ENCODE results near the gene NINJ2. TPM values are rescaled to one million over a fixed set of nuclear protein-coding genes. Genes with fewer than 3 reads are reported as not detected.
"Not testable (repeated sequence)": the region's sequence is repeated elsewhere in the genome, so short reads cannot be mapped to it uniquely, and the experiment has no call there.

Gene NINJ2
- total RNA-seq, 1 experiment from 2014 or later = 8.6 TPM

DNA sequence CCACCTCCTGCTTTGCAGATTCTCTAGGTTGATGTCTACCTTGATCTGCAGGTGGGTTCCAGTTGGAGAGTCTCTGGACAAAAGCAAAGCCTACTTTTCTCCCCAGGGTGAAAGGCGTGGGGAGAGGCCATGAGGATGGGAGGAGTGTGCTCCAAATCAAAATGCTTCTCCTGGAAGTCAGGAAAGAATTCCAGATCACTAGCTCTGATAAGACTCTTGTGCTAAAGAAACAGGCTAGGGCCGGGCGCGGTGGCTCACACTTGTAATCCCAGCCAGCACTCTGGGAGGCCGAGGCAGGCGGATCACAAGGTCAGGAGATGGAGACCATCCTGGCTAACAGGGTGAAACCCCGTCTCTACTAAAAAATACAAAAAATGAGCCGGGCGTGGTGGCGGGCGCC is 21.9 kb downstream of the NINJ2 start:
- DNase-seq (ENCODE audit: low spot score) = not testable (repeated sequence)

DNA sequence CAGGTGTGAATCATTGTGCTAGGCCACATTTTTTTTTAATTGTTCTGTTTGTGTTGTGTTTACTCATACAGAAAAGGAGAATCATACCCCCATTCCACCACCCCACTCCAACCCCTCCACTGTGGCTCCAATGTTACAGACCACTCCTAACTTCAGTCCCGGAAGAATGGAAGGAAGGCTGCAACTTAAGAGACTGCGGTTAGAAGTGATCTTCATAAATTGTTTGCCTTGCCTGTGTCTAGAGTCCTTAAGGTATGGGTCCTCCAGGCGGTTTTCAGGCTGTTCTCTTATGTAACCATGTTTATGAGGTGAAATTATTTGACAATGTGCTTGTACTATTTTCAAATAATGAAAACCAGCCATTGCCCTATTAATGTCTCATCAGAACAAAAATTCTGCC is 22.5 kb downstream of the NINJ2 start:
- no peak for DNase-seq (ENCODE audit: low spot score)

GRCh38 chr12:639988-640387 is 23.3 kb downstream of the NINJ2 start:
- DNase-seq (ENCODE audit: low spot score) = no peak

DNA sequence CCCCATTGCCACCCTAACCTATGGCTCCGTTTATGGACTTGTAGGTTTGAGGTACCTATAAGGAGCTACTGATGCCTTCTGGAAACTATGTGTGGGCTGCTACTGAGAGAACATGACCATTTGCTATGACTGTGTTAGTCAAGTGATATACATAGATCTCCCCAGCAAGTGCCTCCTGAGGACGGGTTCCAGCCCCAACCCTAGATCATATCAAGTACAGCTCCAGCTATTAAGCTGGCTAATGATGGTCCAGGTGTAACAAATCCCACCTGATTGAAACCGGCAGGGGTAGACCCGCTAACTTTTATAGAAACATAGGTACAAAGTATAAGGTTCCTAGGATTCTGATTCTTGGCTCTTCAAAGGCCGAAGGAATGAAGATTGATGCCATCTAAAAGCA is 23.7 kb downstream of the NINJ2 start:
- DNase-seq (ENCODE audit: low spot score) = no peak

GRCh38 chr12:638953-639557 is 24.2 kb downstream of the NINJ2 start:
- no peak for DNase-seq (ENCODE audit: low spot score)

GRCh38 chr12:636632-637031 is 26.6 kb downstream of the NINJ2 start:
- DNase-seq (ENCODE audit: low spot score) = no peak

GRCh38 chr12:633731-634130 is 29.5 kb downstream of the NINJ2 start:
- DNase-seq (ENCODE audit: low spot score) = no peak

DNA sequence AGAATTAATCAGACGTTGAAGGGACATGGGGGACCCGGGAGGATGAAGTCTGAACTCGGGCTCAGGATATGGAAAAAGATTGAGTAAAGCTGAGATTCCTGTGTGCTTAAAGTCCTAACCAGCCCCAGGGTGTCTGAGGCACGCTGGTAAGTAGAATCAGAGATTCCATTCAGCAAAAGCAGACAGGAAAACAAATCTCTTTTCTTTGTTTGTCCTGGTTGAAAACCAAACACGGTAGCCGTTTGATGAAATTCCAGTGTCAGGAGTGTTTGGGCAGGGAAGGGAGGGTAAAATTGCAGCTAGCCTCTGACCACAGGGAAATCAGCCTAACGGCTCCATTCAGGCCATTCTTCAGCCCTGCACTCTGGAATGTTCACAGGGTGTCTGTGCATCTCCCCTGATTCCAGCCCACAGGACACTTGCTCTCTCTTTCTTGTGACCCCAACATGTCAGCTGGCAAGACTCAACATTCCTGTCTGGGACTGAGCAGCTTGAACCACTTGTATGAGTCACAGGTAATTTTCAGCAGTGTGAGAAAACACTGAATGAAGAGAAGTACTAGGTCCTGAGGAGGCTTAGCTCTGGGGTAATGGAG is 31.0 kb downstream of the NINJ2 start:
- peak; percentile 84 for DNase-seq (ENCODE audit: low spot score)

DNA sequence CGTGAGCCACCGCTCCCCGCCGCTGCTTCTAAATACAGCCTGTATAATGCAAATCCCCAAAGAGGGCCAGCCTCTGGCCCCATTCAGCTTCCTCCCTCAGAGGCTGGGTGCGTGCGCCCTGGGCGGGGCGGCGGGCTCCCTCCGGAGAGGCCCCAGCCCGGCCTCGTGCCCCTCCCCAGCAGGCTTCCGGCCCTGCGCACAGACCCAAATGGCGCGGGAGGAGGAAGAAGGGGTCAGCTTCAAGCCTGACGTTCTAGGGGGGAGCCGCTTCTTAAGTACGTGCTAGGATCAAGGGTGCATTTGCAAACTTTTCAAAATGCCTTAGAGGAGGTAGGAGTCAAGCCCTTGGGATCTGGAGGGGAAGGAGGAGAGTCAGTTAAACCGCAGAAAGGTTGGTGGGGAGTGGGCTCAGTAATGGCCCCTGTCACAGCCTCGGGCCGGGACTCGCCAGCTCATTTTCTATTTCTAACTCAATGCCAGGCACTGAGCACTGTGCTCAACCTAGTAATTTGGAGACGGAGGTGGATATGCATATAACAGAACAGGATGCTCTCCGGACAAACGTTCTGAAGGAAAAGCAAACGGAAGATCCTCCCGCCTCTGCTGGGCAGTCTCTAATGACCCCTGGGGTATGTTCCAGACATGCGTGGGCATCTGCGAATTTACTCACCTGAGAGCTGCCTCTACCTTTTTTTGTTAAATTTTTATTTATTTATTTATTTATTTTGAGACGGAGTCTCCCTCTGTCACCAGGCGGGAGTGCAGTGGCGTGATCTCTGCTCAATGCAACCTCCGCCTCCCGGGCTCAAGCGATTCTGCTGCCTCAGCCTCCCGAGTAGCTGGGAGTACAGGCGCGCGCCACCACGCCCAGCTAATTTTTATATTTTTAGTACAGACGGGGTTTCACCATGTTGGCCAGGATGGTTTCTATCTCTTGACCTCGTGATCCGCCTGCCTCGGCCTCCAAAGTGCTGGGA is 32.3 kb downstream of the NINJ2 start:
- no peak for DNase-seq (ENCODE audit: low spot score)

DNA sequence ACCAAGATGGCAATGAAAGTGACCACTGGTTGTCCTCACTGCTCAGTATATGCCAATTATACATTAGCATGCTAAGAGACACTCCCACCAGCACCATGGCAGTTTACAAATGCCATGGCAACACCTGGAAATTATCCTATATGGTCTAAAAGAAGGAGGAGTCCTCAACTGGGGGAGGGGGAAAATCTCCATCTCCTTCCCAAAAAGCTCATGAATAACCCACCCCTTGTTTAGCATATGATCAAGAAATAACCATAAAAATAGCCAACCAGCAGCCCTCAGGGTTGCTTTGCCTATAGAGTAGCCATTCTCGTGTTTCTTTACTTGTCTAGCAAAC is 34.5 kb downstream of the NINJ2 start:
- DNase-seq (ENCODE audit: low spot score) = not testable (repeated sequence)

DNA sequence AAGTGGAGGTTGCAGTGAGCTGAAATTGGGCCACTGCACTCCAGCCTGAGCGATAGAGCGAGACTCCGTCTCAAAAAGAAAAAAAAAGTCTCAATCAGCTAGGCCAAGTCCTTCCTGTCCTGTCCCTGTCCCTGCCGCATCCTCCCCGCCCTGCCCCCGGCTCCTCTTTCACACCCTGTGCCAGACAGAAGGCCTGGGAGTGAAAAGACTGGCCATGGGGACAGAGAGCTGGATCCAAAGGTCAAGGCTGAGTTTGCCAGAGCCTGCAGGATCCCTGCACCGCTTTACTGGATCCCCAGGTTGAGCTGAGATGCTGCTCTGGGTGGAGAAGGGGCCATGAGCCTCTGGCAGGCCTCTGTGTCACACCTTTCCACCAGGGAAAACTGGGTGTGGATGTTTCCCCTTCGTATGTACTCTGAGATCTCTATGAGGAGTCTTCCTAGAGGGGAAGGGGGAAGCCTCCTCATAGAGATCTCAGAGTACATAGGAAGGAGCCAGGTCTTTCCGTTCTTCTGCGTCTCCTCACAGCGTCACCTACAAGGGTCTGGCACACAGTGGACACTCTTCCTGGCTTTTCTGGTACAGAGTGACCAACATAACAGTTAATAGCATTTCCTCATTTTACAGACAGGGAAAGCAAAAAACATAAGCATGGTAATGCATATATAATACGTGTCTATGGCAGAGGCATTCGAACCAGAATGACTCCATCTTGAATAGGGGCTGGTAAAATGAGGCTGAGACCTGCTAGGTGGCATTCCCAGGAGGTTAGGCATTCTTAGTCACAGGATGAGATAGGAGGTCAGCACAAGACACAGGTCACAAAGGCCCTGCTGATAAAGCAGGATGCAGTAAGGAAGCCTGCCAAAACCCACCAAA is 35.1 kb downstream of the NINJ2 start:
- DNase-seq (ENCODE audit: low spot score) = no peak

- no peak for DNase-seq (ENCODE audit: low spot score)
Measured at GRCh38 chr12:627285-627684, 36.0 kb downstream of the NINJ2 start.

DNA sequence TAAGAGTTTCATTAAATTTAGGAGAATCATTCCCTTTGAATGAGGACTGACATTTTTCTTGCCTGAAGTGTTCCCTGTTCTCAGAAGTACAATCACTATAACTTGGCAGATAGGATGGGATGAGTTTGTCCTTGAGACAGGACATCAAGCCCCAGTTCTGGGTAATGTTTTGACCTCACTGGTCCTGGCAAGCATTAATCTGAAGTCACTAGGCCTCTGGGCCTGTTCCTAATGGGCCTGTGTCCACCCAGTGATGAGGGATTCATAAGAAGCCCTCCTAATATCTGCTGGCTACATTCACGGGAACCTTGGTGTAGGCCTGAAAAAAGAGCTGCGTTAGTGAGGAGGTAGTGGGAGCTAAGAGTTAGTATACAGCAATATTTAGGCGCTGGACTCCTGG is 37.2 kb downstream of the NINJ2 start:
- no peak for DNase-seq (ENCODE audit: low spot score)

DNA sequence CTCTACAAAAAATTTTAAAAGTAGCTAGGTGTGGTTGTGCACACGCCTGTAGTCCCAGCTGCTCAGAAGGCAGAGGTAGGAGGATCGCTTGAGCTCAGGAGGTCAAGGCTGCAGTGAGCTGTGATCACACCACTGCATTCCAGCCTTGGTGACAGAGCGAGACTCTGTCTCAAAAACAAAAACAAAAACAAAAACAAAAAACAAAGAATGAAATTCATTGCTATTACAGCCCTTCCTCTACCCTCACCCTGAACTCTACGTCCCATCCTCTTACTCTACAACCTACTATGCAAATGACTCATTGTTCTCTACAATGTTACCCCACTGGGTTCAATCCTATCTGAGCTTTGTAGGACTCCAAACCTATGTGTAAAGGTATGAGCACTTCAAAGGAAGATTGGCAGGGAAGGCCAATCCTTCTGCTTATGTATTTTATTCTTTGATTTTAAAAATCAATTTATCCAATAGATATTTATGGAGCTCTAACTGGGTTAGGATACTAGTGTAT is 39.3 kb downstream of the NINJ2 start:
- no peak for DNase-seq (ENCODE audit: low spot score)

- DNase-seq (ENCODE audit: low spot score) = no peak
Measured at GRCh38 chr12:623172-623864, 39.9 kb downstream of the NINJ2 start.

DNA sequence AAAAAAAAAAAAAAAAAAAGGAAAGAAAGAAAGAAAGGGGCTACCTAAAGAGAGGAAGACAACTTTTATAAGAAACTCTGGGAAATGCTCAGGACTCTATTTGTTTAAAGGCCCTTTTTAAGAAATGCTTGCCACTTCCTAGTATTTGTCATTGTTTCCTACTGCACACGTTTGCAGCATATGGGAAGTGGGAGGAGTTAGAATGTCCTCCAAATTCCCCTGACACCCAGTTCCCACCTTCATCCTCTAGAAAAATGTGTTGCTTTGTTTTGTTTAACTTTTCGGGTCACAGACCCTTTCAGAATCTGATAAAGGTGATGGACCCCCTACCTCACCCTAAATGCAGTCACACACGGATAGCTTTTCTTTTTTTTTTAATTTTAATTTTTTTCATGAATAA is 40.8 kb downstream of the NINJ2 start:
- DNase-seq (ENCODE audit: low spot score) = no peak

DNA sequence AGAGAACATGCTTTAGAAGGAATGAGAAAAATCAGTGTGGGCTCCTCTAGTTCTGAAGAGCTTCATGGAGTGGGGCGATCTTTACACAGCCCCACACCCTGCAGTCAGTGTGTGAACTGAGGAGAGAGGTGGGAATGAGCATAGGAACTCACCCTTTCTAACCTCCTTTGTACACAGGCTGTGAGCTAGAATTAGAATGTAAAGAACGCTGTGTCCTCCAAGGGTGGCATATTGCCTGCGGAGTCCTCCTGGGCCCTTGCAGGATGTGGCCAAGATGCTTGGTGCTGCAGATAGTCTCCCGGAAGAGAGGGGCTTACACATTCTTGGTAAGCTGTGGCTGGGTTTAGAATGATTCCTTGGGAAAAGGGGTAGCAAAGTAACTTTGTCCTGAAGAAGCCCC is 43.9 kb downstream of the NINJ2 start:
- no peak for DNase-seq (ENCODE audit: low spot score)

GRCh38 chr12:618605-619004 is 44.6 kb downstream of the NINJ2 start:
- no peak for DNase-seq (ENCODE audit: low spot score)

GRCh38 chr12:617304-617915 is 45.8 kb downstream of the NINJ2 start:
- DNase-seq (ENCODE audit: low spot score) = no peak

DNA sequence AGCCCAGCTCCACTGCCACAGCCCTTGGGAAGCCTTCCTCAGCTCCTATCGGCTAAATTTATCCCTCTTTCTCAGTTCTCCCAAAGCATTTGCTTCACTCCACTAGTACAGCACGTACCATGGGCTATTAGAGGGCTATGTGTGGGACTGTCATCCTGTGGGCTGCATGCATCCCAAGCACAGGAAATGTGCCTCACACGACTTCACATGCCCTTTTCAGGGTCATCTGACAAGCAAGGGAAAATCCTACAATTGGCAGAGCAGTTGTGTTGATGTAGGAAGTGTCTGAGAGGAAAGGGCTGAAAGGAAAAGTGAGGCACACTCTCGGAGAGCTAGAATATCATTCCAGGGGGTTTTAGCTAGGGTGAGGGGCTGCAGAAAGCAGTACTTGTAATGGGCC is 47.6 kb downstream of the NINJ2 start:
- no peak for DNase-seq (ENCODE audit: low spot score)

Data from HT-29 (cell line).